NCI-H2196 treated with DMSO at 0.1 percent for 48 hours (cell line): Measurements from ENCODE around the gene CEP19.
A peak's percentile ranks its signal among the peaks of the same experiment; 100 is the strongest.
"Not testable (repeated sequence)": the region's sequence is repeated elsewhere in the genome, so short reads cannot be mapped to it uniquely, and the experiment has no call there.

ENCODE experiments used
- DNase-seq: peaks from one replicate; lab custom pipeline; 2025; ENCODE audit not compliant: unreplicated experiment; lab: John Stamatoyannopoulos, UW

CEP19 gene, protein sequence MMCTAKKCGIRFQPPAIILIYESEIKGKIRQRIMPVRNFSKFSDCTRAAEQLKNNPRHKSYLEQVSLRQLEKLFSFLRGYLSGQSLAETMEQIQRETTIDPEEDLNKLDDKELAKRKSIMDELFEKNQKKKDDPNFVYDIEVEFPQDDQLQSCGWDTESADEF

GRCh38 chr3:196711838-196712513, at the start of gene CEP19, which contains the start of gene PIGX:
TSS of gene CEP19 (minus strand) at chr3:196712250. CDS start at chr3:196708657, 3,593 bp downstream.
TSS of gene PIGX (plus strand) at chr3:196712377.
- DNase-seq, result peak; percentile 91

DNA sequence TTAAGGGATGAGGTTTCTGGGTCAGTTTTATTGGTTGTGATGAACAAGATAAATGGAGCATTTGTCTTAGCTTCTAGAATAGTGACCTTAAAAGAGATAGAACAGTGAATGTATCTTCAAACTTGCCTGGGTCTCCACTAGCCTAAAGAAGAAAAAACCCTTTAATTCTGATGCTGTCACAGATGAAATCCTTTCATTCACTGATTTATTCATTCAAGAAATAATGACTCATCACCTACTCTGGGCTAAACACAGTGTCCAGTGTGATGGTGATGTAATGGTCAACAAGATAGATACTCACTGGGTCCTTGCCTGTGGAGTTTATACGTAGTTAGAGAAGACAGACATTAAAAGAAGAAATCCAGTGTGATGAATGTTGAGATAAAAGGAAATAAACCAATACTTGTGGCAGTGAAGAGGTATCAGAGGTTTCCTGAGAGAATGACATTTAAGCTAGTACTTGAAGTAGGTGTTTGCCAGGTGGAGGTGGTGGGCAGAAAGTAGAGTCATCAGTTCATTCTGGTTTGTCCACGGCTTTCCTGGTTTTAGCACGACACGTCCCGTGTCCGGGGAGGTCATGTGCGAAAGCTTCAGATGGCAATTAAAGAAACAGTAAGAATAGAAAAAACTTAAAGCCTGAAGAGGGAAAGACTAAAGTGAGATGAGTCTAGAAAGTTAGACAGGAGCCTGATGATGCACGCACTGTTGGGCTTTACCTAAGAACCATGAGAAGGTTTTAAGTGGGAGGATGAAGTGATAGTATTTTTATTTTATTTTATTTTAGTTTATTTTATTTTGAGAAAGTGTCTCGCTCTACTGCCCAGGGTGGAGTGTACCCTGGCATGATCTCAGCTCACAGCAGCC, 46.1 kb upstream of the CEP19 start:
- no peak for DNase-seq

DNA sequence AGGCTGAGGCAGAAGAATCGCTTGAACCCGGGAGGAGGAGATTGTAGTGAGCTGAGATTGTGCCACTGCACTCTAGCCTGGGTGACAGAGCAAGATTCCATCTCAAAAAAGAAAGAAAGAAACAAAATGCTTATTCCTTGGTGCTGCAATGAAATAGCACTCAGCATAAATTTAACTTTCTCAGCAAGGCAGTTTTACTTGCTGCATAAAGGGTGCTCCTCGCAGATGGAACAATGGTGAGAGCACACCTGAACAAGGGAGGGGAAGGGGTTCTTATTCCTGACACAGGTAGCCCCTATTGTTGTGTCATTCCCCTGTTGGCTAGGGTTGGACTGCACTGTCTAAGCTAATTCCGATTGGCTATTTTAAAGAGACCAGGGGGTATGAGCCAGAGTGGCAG, 44.7 kb upstream of the CEP19 start:
- no peak for DNase-seq

DNA sequence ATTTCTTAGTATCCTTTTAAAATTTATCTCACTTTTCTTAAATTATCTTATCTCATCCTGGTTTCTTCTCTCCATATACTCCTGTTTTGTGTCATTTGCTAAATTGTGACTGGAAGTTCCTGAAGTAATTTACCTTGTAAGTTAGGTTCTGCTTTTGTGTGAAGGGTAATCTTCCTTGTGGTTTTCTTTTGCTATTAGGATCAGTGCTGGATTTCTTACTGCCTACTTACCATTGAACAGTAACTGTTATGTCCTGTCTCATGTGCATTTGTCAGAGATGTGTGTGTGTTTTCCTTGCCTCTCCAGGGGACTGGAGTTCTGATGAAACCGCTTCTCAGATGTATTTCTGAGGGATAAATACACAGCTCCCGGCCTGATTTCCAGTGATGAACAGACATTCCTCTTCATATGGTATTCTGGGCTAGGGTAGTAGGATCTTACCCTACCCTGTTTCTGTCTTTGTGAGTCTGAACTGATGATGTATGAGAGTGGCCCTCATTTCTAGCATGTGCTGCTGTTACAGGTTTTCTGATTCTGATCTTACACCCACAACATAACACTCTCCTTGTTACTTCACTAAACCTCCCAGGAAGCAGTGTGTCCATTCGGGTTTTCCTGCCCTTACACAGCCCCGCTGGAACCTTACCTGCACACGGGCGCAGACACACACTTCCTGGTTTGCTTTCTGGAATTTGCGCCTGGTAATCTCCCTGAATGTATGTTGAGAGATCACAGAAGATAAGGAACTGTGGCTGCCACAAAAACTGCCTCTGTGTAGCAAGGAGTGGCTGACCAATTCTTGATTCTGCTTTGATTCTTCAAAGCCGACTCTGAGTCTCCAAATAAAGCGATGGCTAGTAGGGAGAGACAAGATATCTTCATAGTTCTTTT, 42.3 kb upstream of the CEP19 start:
- no peak for DNase-seq

GRCh38 chr3:196753201-196753600, 41.2 kb upstream of the CEP19 start:
- DNase-seq, result no peak

- no peak for DNase-seq
These were observed 37.1 kb upstream of the CEP19 start for GRCh38 chr3:196749125-196749524.

DNA sequence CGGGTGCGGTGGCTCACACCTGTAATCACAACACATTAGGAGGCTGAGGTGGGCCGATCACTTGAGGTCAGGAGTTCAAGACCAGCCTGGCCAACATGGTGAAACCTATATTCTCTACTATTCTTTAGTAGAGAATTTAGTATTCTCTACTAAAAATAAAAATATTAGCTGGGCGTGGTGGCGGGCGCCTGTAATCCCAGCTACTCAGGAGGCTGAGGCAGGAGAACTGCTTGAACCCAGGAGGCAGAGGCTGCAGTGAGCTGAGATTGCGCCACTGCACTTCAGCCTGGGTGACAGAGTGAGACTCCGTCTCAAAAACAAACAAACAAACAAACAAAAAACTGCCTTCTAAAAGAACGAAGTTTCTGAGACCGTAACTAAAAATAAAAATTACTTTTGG, 31.5 kb upstream of the CEP19 start:
- not testable (repeated sequence) for DNase-seq

DNA sequence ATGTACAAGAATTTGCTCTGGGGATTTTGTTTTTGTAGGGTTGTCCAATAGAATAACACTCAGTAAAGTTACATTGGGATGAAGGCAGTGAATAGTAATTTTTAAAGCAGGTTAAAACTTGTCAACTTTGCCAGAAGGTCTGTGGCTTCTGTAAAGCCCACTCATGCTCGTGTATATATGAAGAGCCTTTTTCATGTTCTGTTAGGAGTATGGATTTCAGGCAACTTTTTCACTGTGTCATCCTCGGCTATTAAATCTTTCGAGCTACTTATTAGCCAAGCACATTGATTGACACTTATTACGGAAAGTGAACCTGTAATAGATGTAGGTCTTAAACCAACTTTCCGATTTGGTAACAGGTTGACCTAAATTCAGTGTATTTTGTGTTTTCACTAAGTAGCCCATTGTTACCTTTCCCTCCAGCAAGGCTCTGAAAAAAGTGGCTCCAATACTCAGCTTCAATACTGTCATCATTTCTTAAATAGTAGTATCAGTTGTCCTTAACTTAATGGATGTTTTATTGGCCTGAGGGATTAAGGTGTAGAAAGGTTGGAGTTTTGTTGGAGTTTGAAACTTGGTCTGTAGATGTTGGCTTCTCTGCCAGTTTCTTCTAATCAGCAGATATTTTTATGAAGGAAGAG, 29.3 kb upstream of the CEP19 start:
- no peak for DNase-seq

DNA sequence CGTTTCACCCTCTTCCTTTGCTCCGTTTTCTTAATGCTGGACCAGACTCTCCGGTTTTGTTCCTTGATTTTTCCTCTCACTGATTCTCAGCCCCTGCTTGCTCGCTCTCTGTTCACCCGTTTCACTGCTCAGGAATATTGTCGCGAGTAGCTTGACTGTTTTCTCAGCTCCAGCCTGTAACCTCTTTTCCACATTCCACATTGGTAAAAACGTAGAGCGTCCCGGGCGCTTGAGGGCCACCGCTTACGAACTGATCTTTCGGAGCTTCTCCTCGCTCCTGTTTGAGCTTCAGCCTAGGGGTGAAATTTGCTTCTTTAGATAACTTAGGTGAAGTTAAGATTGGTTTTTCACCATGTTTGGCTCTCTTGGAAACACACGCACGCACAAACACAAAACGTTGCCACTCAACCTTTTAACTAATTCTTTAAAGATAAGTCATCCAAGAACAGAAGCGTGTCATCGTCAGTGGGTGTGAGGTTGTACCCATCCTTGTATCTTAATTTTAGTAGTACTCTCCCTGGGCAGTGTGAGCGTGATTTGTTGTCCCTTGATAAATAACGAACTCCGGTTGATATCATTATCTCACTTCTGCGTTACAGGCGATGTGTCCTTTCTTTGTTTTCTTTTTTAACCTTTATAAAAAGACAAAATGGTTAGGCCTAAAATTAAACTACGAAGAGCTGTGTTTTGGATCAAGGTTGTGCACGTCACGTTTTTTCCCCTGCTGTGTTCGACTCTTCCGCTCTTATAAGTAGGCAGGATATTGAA, 28.6 kb upstream of the CEP19 start:
- no peak for DNase-seq

DNA sequence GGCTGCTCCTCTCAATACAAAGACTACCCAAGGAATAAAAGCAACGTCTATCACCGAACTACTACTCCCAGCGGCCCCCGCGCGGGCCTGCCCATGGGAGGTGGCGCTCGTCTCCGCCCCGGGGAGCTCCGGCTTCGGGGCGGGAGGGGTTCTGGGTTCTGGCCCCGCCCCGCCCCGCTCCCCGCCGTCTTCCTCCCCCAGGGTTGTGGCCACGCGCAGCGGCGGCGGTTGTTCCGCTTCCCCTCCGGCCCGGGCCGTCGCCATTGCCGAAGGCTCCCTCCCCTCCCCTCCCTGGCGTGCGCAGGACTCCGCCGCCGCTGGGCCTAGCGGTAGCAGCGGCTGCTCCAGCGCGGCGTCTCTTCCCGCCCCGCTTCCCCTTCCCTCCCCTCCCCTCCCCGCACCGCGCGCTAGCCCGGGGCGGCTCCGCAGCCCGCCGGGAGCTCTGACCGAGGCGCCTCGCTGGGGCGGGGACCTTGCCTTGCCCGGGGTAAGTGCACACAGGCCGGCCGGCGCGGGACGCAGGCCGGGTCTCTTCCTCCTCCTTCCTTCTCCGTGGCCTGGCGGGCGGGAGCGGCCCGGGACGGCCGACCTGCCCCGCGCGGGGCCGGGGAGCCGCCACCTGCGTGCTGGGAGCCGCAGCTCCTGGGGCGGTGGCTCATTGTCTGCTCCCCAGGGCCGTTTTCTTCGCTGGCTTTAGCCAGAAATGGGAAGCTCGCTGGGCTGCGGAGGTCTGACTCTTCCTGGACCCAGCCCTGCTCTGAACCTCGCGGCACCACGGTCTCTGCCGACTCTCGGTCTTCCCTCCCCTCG, 27.8 kb upstream of the CEP19 start, which contains the start of gene PAK2:
PAK2 (plus strand) TSS at position 187 of the 810 bp plus-strand sequence. CDS start 42,790 bp downstream, outside the sequence.
- peak; percentile 96 for DNase-seq

- peak; percentile 62 for DNase-seq
These were observed 25.6 kb upstream of the CEP19 start for GRCh38 chr3:196737655-196738054.

DNA sequence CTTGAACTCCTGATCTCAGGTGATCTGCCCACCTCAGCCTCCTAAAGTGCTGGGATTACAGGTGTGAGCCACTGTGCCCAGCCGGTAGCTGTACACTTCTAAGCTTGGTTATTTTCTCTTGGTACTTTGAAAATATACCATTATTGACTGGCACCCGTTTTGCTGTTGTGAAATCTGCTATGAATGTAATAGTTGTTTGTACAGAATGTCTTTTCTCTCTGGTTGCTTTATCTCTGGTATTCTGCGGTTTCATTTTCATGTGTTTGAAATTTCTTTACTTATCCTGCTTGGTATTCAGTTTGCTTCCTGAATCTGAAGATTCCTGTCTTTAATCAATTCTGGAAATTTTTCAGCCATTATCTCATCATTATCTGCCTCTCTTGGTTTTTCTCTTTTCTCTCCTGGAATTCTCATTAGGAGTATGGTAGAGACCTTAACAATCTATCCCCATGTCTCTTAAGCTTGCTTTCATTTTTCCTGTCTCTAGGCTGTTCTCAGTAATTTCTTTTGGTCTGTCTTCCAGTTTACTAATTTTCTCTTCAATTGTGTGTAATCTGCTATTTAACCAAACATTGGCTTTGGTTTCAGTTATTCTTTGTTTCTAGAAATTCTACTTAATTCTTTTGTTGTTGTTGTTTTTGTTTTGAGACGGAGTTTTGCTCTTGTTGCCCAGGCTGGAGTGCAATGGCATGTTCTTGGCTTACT, 24.8 kb upstream of the CEP19 start:
- no peak for DNase-seq

DNA sequence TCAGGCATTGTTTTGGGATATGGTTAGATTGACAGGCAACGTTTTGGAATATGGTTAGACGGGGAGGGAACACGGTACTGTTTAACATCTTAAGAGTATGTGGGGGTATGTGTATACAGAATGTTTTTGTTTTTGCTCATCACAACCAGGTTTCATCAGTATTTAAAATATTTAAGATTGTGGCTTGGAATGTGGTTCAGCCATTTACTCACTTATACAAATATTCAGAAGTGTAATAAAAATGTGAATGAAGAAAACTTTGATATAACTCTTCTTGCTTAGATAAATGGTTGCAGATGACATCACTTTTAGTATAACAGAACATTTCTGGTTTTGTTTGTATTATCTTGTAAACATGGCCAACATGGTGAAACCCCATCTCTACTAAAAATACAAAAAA, 23.7 kb upstream of the CEP19 start:
- no peak for DNase-seq

DNA sequence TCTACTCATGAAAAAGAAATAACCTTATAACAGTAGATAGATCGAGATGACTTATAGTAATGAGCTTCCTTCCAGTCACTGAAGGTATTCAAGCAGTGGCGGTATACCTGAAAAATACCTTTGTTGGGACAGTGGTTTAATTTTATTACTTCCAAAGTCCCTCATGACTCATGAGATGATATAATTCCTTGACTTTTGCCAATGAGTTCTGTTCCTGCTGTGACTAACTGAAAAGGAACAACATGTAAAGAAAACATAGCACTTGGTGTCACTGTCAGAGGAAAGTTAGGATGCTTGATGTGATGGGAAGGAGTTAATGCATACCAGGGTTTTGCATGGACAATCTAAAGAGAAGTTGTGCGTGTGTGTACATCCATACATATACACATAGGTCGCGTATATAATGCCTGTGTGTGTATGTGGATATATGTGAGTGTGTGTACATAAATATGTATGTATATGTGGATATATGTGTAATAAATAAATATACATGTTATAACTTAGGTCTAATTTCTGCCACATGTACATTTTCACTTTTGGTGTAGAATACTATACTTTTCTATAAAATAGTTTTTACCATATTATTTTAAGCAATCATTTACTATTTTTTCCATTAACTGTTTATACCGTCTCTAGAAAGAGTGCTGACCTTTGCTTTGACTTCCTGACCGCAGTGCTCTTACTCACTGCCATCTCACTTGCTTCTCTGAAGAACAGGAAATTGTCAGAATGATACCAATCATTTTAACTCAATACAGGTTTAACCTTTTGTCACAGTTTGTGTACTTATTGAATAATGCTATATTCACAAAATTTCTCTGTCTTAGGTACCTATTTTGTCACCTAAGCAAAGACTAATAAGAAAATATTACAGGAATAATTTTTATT, 15.0 kb upstream of the CEP19 start:
- no peak for DNase-seq

DNA sequence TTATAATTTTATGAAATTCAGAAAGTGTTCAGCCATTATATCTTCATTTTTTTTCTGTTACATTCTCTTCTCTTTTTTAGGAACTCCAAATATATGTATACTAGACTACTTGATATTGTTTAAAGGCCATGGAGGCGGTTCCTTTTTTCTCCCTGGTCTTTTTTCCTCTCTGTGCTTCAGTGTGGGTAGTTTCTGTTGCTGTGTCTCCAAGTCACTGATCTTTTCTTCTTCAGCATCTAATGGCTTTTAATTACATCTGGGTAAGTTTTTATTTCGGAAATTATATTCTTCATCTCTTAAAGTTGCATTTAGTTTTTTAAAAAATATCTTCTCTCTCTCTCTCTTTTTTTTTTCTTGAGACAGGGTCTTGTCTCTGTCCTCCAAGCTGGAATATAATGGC, 9.0 kb upstream of the CEP19 start:
- DNase-seq, result no peak

DNA sequence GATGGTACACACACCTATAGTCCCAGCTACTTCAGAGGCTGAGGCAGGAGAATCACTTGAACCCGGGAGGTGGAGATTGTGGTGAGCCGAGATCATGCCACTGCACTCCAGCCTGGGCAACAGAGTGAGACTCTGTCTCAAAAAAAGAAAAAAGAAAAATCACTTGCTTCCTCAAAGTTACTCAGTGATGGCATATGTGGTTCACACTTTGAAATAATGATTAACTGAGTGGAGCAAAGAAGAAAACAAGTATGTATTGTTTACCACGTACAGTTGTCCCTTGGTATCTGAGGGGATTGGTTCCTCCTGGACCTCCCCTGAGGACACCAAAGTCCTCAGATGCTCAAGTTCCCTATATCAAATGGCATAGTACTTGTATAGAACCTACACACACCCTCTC, 5.1 kb upstream of the CEP19 start:
- DNase-seq, result not testable (repeated sequence)
